Progenitor cell of endocrine pancreas (in vitro differentiated cells): ENCODE measurements around the gene LIMS1. TPM values are rescaled to one million over a fixed set of nuclear protein-coding genes. Genes with fewer than 3 reads are reported as not detected.
A peak's percentile ranks its signal among the peaks of the same experiment; 100 is the strongest.
"Not testable (repeated sequence)": the region's sequence is repeated elsewhere in the genome, so short reads cannot be mapped to it uniquely, and the experiment has no call there.

Source experiments
- DNase-seq: peaks from one replicate; pipeline ENCODE4 v3.0.0; 2021; ENCODE audit warnings: low spot score; ENCODE audit not compliant: unreplicated experiment
- H3K27ac Mint-ChIP-seq: 2 replicates; pipeline ENCODE4 v1.8.0; 2021; ENCODE audit warnings: mild to moderate bottlenecking, moderate library complexity, mixed read lengths
- H3K27me3 Mint-ChIP-seq: 2 replicates; pipeline ENCODE4 v1.8.0; 2021; ENCODE audit warnings: mixed read lengths
- H3K36me3 Mint-ChIP-seq: 2 replicates; pipeline ENCODE4 v1.8.0; 2022; ENCODE audit warnings: mixed read lengths; ENCODE audit not compliant: insufficient read depth
- H3K4me1 Mint-ChIP-seq: 2 replicates; pipeline ENCODE4 v1.8.0; 2021; ENCODE audit warnings: low read depth, mixed read lengths
- H3K4me3 Mint-ChIP-seq: 2 replicates; pipeline ENCODE4 v1.8.0; 2021; ENCODE audit warnings: low read depth, mild to moderate bottlenecking, moderate library complexity, mixed read lengths
- H3K9me3 Mint-ChIP-seq: 2 replicates; pipeline ENCODE4 v1.8.0; 2021; ENCODE audit warnings: low read depth, mixed read lengths
- CTCF ChIP-seq: fragments of 200-600 bp; sonication (generic); IDR thresholded peaks from one replicate; pipeline ENCODE4 v1.5.0; 2021; ENCODE audit warnings: antibody characterized with exemption, mild to moderate bottlenecking; ENCODE audit not compliant: unreplicated experiment
- total RNA-seq: library from RNA; stranded (reverse); gene quantifications from 2 replicates; pipeline ENCODE4 v1.2.1, GENCODE V29; 2021

Gene LIMS1
- total RNA-seq, 1 donor from 2014 or later = 37.7 TPM

DNA sequence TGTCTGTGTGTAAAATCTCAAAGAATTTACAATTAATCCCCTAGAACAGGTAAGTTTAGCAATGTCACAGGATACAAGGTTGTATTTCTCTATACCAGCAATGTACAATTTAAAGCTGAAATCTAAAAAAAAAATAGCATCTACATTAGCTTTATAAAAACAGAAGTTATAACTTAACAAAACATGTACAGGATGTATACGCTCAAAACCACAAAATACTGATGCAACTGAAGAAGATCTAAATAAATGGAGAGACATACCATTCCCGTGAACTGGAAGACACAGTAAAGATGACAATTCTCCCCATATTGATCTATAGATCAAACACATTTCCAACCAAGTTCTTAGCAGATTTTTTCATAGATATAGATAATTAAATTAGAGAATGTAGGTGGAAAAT is 167.5 kb downstream of the LIMS1 start:
- TF ChIP-seq CTCF = no peak
- no peaks in the 10 kb centered on the region for H3K9me3 Mint-ChIP-seq

DNA sequence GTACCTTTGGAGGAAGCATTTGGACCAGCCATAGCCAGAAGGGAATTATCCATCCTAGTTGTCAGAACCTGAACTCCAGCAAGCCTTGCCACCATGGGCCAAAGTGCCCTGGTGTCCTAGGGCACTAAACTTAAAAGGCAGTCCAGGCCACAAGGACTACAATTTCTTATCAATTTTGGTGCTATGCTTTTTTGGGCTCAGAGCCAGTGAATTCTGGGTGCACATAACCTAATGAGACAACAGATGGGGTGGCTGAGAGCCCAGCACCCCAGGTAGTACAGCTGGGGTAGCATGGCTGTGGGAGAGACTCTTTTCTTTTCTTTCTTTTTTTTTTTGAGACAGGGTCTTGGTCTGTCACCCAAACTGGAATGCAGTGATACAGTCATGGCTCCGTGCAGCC is 170.6 kb downstream of the LIMS1 start:
- no peak for TF ChIP-seq CTCF
- H3K4me3 Mint-ChIP-seq = no peak overlapping the region
- H3K4me1 Mint-ChIP-seq = no peaks in the 10 kb centered on the region
- no peak for DNase-seq
- no peak overlapping the region for H3K27ac Mint-ChIP-seq
- no peaks in the 10 kb centered on the region for H3K36me3 Mint-ChIP-seq
- no peaks in the 10 kb centered on the region for H3K27me3 Mint-ChIP-seq
- H3K9me3 Mint-ChIP-seq = peaks cover 9% of the 10 kb centered on the region

More for the DNA sequence above, 167.5 kb downstream of the LIMS1 start:
- Mint-ChIP-seq H3K36me3 (no peaks in the 10 kb centered on the region), H3K27me3 (no peaks in the 10 kb centered on the region), H3K4me3 (no peak overlapping the region), H3K27ac (no peak overlapping the region), H3K4me1 (no peaks in the 10 kb centered on the region)
- DNase-seq = no peak

DNA sequence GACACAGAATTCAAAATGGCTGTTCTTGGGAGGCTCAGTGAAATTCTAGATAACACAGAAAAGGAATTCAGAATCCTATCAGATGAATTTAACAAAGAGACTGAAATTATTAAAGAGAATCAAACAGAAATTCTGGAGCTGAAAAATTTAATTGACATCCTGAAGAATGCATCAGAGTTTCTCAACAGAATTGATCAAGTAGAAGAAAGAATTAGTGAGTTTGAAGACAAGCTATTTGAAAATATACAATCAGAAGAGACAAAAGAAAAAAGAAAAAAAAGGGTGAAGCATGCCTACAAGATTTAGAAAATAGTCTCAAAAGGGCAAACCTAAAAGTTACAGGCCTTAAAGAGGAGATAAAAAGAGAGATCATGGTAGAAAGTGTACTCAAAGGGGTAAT is 173.0 kb downstream of the LIMS1 start:
- no peak for TF ChIP-seq CTCF
- DNase-seq = no peak
- no peaks in the 10 kb centered on the region for H3K36me3 Mint-ChIP-seq
- no peaks in the 10 kb centered on the region for H3K27me3 Mint-ChIP-seq
- H3K9me3 Mint-ChIP-seq = peaks cover 9% of the 10 kb centered on the region
- no peaks in the 10 kb centered on the region for H3K4me1 Mint-ChIP-seq
- H3K4me3 Mint-ChIP-seq = no peak overlapping the region
- H3K27ac Mint-ChIP-seq = no peak overlapping the region

DNA sequence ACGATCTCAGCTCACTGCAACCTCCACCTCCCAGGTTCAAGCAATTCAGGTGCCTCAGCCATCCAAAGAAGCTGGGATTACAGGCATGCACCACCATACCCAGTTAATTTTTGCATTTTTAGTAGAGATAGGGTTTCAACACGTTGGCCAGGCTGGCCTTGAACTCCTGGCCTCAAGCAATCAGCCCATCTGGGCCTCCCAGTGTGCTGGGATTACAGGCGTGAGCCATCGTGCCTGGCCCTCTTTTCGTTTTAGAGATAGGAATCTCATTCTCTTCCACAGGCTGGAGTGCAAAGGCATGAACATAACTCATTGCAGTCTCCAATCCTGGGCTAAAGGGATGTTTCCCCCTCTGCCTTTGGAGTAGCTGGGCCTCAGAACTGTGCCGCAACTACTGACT is 182.7 kb downstream of the LIMS1 start:
- DNase-seq, H3K27me3 Mint-ChIP-seq, H3K4me3 Mint-ChIP-seq, H3K36me3 Mint-ChIP-seq, H3K9me3 Mint-ChIP-seq, H3K27ac Mint-ChIP-seq: not testable (repeated sequence)
- peaks cover 13% of the 10 kb centered on the region for H3K4me1 Mint-ChIP-seq

- Mint-ChIP-seq H3K27ac (peak within 1 kb of the TSS; percentile 97), H3K4me1 (peaks cover 15% of the 10 kb centered on the region), H3K36me3 (peaks cover 1% of the 10 kb centered on the region), H3K4me3 (peak within 1 kb of the TSS; percentile 84), H3K27me3 (no peaks in the 10 kb centered on the region), H3K9me3 (no peaks in the 10 kb centered on the region)
- DNase-seq = peak; percentile 82
- no peak for TF ChIP-seq CTCF
Observed at GRCh38 chr2:108719149-108720044, 185.1 kb downstream of the LIMS1 start, which contains the start of gene RANBP2. TSS of gene RANBP2 (plus strand) at chr2:108719482. CDS start at chr2:108719607, 125 bp downstream.

- H3K4me3 Mint-ChIP-seq, H3K36me3 Mint-ChIP-seq, H3K27ac Mint-ChIP-seq, H3K27me3 Mint-ChIP-seq, DNase-seq, H3K9me3 Mint-ChIP-seq, H3K4me1 Mint-ChIP-seq: not testable (repeated sequence)
Observed at GRCh38 chr2:108726048-108726447, 191.8 kb downstream of the LIMS1 start.

- Mint-ChIP-seq H3K36me3 (peaks cover 15% of the 10 kb centered on the region), H3K27ac (peak overlapping the region; percentile 35)
- H3K27me3 Mint-ChIP-seq, DNase-seq, H3K9me3 Mint-ChIP-seq, H3K4me3 Mint-ChIP-seq, H3K4me1 Mint-ChIP-seq: not testable (repeated sequence)
Observed at GRCh38 chr2:108734656-108735055, 200.4 kb downstream of the LIMS1 start.
